Hematopoietic multipotent progenitor cell treated with erythropoietin and hydrocortisone succinate and interleukin-3 and kit ligand, for 4 days (in vitro differentiated cells): ENCODE results near the gene GPR148.

Source experiments
- DNase-seq: peaks from one replicate; pipeline ENCODE4 v3.0.0-alpha.2; 2015

GPR148 gene

GRCh38 chr2:130778781-130779180 lies 49.9 kb downstream of the GPR148 start:
- DNase-seq, result no peak
